ENCODE data around the gene LTBP3.
"Not testable (repeated sequence)": the region's sequence is repeated elsewhere in the genome, so short reads cannot be mapped to it uniquely, and the experiment has no call there.

LTBP3 gene

GRCh38 chr11:65524014-65524740 is 34.0 kb downstream of the LTBP3 start:
- DNase-seq (ENCODE audit: extremely low spot score): no peak
- ChIA-PET POLR2A (interaction anchor here (0.6 to 2.9 kb wide), 15 partner anchors 10 to 262 kb away, joined by 3 to 9 read pairs (median 5); partner anchors contain the start of genes DPF2, MALAT1, NEAT1 and POLA2), CTCF (interaction anchor here (1.5 kb wide), 1 partner anchor 27 kb away, joined by 3 read pairs; no protein-coding TSS in a partner anchor)
- no peak for TF ChIP-seq FOXM1 (IDR thresholded peaks at IDR 0.05; ENCODE audit: borderline replicate concordance)
- no peak for TF ChIP-seq FOXK2 (IDR thresholded peaks at IDR 0.05)
- TF ChIP-seq ARNT (IDR thresholded peaks at IDR 0.05): no peak
- no peak for TF ChIP-seq L3MBTL2 (conservative IDR thresholded peaks at IDR 0.05)
- no peak for TF ChIP-seq ZNF384 (IDR thresholded peaks at IDR 0.05)
- no peak for TF ChIP-seq NFRKB (IDR thresholded peaks at IDR 0.05)
- no peak for TF ChIP-seq SUZ12 (IDR thresholded peaks at IDR 0.05)

GRCh38 chr11:65523631-65523968 is 34.6 kb downstream of the LTBP3 start:
- POLR2A ChIA-PET: interaction anchor here (0.8 to 2.9 kb wide), 3 partner anchors 17 to 100 kb away, joined by 4 to 9 read pairs (median 8); partner anchors contain the start of genes NEAT1 and ZNRD2
- DNase-seq (ENCODE audit: extremely low spot score): not testable (repeated sequence)
- CTCF ChIA-PET: interaction anchor here (1.5 kb wide), 1 partner anchor 28 kb away, joined by 3 read pairs; no protein-coding TSS in a partner anchor

GRCh38 chr11:65522718-65523630 is 35.2 kb downstream of the LTBP3 start:
- DNase-seq (ENCODE audit: extremely low spot score); POLR2A ChIA-PET; CTCF ChIA-PET: not testable (repeated sequence)

- DNase-seq (ENCODE audit: extremely low spot score); CTCF ChIA-PET; POLR2A ChIA-PET: not testable (repeated sequence)
Observed at GRCh38 chr11:65521777-65522521, 36.2 kb downstream of the LTBP3 start.

GRCh38 chr11:65518941-65519549 is 39.1 kb downstream of the LTBP3 start:
- POLR2A ChIA-PET: interaction anchor here (0.8 to 2.2 kb wide), 3 partner anchors 12 to 96 kb away, joined by 3 to 7 read pairs (median 4); partner anchors contain the start of genes MALAT1 and NEAT1
- DNase-seq (ENCODE audit: extremely low spot score); CTCF ChIA-PET: not testable (repeated sequence)

GRCh38 chr11:65516135-65516968 is 41.8 kb downstream of the LTBP3 start:
- ChIA-PET CTCF (interaction anchor here (0.9 to 1.2 kb wide), 2 partner anchors 45 to 47 kb away, joined by 4 to 6 read pairs; no protein-coding TSS in a partner anchor), POLR2A (interaction anchor here (0.8 to 2.8 kb wide), 4 partner anchors 11 to 93 kb away, joined by 3 to 14 read pairs (median 3); partner anchors contain the start of genes MALAT1 and NEAT1)
- DNase-seq (ENCODE audit: extremely low spot score): no peak
- TF ChIP-seq CTBP1 (IDR thresholded peaks at IDR 0.05; ENCODE audit: borderline replicate concordance): no peak
- TF ChIP-seq PKNOX1 (IDR thresholded peaks at IDR 0.05): no peak
- no peak for TF ChIP-seq FOXA1 (IDR thresholded peaks at IDR 0.05)
- no peak for TF ChIP-seq NFRKB (IDR thresholded peaks at IDR 0.05)
- no peak for TF ChIP-seq ZNF384 (IDR thresholded peaks at IDR 0.05)
- TF ChIP-seq SUZ12 (IDR thresholded peaks at IDR 0.05): no peak

- DNase-seq (ENCODE audit: extremely low spot score); CTCF ChIA-PET: not testable (repeated sequence)
- POLR2A ChIA-PET: interaction anchor here (1.7 to 29.4 kb wide), 4 partner anchors 12 to 90 kb away, joined by 5 to 1783 read pairs (median 810); partner anchors contain the start of genes MALAT1, NEAT1 and SCYL1
Observed at GRCh38 chr11:65512311-65512710, 45.8 kb downstream of the LTBP3 start.

GRCh38 chr11:65506772-65507505 is 51.2 kb downstream of the LTBP3 start:
- ChIA-PET POLR2A (interaction anchor here (0.6 to 29.4 kb wide), 21 partner anchors 9 to 372 kb away, joined by 3 to 1783 read pairs (median 4); partner anchors contain the start of genes DPF2, FAM89B, MALAT1 and NEAT1), CTCF (interaction anchor here (0.8 to 2.4 kb wide), 4 partner anchors 27 to 176 kb away, joined by 3 to 10 read pairs (median 4); no protein-coding TSS in a partner anchor)
- TF ChIP-seq TARDBP (IDR thresholded peaks at IDR 0.05) (no peak), ELF4 (IDR thresholded peaks at IDR 0.05) (peak; percentile 29; the same call in 1 of the 2 replicates), ZNF384 (IDR thresholded peaks at IDR 0.05) (0 out of 2 replicates have a peak, but pooled peaks have one; percentile 30)
- no peak for DNase-seq (ENCODE audit: extremely low spot score)

Data from HEK293T (cell line).